ENCODE results near the gene DGUOK.

DNA sequence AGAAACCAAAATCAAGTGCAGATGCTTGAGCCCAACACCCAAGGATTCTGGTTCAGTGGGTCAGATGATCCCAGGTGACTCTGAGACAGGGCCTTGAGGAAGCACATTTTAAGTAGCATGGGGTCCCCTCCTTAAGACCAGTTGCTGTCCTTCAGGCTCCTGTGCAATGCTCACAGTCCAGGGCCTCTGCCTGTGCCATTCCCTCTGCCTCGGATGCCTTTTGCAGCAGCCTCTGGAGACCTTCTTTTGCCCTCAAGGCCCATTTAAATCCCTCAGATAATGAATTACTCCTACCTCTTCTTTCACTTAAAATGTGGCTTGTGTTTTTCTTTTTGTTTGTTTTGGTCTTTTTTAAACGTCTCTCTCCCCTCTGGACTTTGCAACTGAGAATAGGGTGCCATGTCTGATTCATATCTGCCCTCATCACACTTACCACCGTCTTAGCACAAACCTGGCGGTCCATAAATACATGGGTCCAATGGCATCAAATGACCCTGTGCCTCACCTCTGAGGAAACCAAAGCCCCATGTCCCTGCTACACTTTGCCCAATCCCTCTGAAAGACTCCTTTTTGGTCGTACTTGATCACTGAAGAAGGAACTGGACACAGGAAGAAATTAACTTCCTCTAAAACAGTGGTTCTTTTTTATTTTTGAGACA, 19.7 kb upstream of the DGUOK start:
- TF ChIP-seq, protein P1, sequence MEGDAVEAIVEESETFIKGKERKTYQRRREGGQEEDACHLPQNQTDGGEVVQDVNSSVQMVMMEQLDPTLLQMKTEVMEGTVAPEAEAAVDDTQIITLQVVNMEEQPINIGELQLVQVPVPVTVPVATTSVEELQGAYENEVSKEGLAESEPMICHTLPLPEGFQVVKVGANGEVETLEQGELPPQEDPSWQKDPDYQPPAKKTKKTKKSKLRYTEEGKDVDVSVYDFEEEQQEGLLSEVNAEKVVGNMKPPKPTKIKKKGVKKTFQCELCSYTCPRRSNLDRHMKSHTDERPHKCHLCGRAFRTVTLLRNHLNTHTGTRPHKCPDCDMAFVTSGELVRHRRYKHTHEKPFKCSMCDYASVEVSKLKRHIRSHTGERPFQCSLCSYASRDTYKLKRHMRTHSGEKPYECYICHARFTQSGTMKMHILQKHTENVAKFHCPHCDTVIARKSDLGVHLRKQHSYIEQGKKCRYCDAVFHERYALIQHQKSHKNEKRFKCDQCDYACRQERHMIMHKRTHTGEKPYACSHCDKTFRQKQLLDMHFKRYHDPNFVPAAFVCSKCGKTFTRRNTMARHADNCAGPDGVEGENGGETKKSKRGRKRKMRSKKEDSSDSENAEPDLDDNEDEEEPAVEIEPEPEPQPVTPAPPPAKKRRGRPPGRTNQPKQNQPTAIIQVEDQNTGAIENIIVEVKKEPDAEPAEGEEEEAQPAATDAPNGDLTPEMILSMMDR (IDR thresholded peaks at IDR 0.05; ENCODE audit: low read length) = no peak
- no peak for TF ChIP-seq EZH2 (IDR thresholded peaks at IDR 0.05; ENCODE audit: borderline replicate concordance, low read length)

Data from OCI-LY1 (cell line).